GM21423 (cell line): ENCODE results near the gene GALR2.
"Not testable (repeated sequence)": the region's sequence is repeated elsewhere in the genome, so short reads cannot be mapped to it uniquely, and the experiment has no call there.

Source experiments
- ATAC-seq: cut with Tn5 transposase; IDR thresholded peaks from one replicate; pipeline ENCODE4 v1.9.1; 2021; ENCODE audit warnings: mild to moderate bottlenecking, moderate library complexity; ENCODE audit not compliant: unreplicated experiment

GALR2 gene, protein sequence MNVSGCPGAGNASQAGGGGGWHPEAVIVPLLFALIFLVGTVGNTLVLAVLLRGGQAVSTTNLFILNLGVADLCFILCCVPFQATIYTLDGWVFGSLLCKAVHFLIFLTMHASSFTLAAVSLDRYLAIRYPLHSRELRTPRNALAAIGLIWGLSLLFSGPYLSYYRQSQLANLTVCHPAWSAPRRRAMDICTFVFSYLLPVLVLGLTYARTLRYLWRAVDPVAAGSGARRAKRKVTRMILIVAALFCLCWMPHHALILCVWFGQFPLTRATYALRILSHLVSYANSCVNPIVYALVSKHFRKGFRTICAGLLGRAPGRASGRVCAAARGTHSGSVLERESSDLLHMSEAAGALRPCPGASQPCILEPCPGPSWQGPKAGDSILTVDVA

DNA sequence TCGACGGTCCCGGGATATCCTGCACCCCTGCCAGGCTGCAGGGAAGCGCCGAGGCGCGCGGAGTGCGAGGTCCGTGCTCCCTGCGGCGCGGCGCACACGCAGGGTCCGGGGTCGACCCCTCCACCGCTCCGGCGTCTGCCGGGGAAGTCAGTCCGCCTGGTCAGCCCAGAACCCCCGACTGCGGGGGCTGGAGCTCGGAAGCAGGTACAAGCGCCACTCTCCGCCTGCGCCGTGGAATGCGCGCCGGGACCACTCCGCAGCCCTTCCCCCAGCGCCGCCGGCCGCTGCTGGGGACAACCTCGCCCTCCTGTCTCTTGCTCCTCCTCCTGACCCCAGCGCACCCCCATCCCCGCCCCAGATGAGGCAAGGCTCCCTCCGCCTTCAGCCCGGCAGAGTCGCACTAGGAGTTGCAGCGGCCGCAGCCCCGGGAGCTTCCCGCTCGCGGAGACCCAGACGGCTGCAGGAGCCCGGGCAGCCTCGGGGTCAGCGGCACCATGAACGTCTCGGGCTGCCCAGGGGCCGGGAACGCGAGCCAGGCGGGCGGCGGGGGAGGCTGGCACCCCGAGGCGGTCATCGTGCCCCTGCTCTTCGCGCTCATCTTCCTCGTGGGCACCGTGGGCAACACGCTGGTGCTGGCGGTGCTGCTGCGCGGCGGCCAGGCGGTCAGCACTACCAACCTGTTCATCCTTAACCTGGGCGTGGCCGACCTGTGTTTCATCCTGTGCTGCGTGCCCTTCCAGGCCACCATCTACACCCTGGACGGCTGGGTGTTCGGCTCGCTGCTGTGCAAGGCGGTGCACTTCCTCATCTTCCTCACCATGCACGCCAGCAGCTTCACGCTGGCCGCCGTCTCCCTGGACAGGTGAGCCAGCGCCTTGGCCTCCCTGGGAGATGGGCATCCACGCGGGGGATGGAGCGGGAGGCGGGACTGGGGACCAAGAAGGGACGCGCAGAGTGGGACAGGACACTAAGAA is at the start of gene GALR2:
Gene GALR2, plus strand, starts transcription at position 392 of the 974 bp plus-strand sequence. Its CDS starts 103 bp downstream, at position 495.
- ATAC-seq: no peak

DNA sequence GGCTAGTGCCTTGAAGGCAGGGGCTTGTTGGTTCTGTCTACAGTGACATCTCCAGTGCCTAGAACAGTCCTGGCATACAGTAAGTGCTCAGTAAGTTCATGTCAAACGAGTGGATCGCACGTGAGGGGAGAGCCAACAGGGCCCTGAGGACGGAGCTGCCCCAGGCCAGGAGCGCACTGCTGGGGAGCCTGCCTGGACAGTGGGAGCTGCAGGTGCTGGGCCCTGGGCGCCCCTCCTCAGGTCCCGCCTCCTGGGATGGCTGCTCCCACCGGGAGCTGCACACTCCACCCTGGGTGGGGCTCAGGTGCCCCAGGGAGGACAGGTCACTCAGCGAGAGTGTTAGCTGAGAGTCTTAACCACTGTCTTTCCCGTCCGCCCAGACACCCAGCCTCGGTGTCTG is 49.3 kb upstream of the GALR2 start:
- ATAC-seq: no peak

DNA sequence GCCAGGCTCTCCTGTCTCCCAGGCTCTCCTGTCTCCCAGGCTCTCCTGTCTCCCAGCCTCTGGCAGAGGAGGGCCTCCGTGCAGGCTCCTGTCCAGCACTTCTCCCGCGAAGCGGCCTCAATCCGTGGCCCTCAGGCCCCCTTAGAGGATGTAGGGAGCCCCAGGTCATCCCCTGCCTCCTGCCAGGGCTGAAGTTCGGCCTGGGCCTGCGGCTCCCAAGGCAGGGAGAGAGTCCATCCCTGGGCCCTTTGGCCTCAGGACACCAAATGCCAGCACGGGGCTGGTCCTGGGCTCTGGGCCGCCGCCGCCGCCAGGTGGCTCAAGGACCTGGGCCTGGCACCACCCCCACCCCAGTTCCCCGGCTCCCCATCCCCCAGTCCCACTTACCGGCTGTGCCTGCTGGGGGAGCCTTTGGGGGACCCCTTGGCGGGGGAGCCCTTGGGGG is 47.8 kb upstream of the GALR2 start:
- no peak for ATAC-seq

DNA sequence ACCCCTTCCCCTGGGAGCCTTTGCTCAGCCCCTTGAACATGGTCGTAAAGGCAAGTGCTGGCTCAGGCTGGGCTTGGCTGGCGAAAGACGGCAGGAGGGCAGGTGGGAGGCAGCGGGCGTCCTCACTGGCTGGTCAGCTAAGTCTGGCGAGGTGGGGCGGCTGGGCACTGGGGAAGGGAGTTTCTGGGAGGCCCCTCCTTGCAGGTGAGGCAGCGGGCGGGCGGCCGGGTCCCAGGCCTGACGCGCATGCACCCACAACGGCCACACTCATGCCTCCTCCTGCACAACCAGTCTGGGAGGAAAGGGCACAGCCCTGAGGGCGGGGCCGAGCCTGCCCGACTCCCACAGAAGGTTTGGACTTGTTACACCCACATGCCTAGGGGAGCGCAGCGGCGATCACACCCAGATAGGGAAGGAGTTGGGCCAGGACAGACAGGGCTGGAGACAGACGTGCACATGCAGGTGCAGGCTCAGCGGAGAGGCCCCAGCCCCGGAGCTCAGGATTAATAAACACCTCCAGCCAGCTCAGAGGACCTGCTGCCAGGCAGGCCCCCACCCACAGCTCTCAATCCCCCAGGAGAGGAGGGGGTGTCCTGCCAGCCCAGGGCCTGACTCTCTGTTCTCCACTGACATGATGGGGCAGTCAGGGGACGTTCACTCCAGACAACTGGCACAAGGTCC is 47.3 kb upstream of the GALR2 start, which contains the start of gene EVPL:
Gene EVPL, minus strand, starts transcription at position 148 of the 681 bp plus-strand sequence. Its CDS starts 108 bp downstream, at position 40.
- ATAC-seq: no peak

DNA sequence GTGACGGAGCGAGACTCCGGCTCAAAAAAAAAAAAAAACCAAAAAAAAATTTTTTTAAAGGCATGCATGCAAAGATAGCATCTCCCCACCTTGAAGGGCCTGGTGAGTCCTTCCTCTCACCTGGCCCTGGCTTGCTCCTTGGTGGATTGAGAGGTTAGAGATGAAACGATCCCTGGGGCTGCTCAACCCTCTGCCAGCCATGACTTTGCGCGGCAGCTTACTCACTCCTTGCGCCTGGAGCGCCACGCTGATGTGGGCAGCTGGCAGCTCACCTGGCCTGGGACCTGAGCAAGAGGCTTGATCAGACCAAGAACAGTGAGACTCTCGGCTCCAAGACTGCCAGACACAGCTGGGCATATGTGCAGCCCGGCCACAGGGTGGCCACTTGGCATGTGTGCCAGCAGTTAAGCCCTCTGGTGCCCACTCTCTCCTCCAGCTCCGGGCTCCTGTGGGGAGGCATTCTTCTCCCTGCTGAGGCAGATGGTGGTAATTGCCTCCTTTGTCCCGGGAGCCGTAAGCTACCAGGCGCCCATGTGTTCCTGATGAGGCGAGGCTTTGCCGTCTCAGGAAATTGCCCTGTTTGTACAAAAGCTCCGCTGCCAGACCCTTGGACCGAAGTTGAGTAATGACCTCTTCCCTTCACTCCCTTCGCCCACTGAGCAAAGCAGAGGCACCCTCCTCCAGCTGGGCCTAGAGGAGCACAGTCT is 42.4 kb upstream of the GALR2 start:
- ATAC-seq: no peak

DNA sequence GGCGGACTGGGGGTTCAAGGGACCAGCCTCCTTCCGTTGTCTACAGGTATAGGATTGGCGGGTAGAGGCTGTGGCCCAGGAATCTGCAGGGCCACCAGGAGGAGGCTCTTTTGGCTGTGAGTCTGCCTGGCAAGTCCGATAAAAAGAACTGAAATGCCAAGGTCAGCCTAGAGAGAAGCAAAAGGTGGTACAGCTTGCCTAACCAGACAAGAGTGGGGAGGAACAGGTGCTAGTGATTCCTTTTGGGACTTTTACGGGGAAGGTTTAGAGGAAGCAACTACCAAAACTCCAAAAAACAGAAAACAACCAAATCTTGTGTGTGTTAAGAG is 41.8 kb upstream of the GALR2 start:
- ATAC-seq: no peak

DNA sequence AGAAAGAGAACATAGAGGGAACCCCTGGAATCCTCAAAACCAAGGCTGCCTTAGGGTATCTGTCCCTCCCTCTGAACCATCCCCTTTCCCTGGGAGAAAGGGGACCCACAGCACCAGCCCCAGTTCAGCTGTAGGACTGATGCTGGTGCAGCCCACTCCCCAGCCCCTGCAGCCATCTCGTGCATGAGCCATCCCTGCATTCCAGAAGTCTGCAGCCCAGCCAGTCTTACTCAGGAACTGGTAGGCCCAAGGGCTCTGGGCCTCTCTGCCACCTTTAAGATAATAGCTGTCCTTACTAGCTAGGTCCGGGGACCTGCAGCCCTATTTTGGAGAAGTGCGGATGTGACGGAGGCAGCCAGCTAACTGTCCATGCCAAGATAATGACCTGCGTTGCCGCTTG is 41.4 kb upstream of the GALR2 start:
- ATAC-seq: no peak

DNA sequence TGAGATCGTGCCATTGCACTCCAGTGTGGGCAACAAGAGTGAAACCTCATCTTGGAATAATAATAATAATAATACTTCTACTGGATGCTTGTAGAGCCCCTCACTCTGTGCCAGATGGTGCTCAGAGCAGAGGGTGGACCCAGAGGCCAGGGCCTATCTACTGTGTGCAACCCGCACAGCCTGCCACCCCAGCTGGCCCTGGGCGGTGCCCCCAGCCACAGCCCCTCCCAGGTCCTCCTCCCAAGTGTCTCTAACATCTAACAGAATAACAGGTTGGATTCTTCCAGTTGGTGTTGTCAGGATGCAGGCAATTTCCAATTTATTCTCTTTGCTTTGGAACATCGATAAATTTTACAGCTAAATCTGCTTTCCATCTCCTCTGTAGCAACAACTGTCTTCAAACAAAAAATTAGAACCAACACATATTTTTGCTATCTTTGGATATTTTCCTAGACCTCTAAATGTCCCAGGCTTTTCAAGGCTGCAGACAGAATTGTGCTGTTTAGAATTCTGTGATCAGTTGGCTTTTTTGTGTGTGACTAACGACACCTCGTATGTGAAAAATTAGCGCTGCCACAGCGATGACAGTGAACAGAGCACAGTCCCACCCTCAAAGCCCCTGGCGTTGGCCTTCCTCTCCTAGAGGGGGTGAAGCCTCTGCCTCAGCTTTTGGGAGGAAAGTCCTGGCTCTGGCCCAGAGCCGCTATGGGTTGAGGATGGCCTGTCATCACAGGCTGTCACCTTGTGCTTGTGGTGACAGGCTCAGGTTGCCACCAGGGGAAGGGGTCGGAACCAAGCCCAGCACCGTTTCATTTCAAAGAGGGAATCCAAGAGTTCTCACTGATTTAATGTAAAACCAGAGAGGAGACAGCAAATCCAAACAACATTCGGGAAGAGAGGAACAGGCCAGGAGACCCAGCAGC is 39.9 kb upstream of the GALR2 start:
- no peak for ATAC-seq

DNA sequence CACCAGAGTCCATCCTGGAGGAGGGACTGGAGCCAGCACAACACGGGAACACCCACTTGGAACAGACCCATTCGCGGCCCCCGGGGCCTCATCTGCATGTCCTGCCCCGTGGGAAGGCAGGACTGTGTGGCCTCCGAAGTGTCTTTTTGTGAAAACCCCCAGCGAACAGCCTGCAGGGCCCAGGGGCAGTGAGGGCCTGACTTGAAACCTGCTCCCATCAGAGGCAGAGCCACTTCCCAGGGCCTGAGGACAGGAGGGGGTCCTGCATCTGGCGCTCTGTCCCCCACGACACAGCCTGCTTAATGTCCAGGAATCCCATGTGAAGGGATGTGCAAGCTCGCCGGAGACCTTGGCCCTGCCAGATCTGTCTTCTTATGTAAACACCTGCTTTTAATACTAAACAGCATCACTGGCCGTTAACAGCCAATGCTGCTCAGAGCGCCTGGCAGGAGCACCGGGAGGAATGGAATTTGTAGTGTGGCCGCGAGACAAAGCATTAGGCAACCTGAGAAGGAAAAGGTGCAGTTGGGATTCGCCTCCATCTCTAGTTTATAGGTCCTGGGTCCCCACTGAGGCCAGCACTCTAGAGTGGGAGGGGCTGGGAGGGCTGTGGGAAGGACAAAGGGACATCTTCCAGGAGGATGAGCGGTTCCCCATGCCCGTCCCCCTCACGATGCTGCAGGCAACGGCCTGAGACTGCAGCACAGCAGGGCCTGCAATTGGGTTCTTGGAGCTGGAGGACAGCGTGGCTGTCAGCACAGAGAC is 37.9 kb upstream of the GALR2 start:
- no peak for ATAC-seq

DNA sequence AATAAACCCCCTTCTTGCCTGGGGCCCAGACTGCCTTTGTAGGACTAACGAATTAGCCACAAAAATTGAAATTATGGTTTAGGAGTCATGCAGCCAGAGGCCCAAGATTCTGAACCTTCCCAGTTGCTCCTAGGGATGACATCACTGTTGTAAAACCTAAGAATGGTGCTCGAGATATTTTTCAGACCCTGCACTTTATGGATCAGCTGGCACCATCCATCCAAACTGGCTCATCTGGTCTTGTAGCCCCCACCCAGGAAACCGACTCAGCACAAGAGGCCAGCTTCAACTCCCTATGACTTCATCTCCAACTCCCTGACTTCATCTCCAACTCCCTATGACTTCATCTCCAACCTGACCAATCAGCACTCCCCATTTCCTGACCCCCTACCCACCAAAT is 36.5 kb upstream of the GALR2 start:
- no peak for ATAC-seq

DNA sequence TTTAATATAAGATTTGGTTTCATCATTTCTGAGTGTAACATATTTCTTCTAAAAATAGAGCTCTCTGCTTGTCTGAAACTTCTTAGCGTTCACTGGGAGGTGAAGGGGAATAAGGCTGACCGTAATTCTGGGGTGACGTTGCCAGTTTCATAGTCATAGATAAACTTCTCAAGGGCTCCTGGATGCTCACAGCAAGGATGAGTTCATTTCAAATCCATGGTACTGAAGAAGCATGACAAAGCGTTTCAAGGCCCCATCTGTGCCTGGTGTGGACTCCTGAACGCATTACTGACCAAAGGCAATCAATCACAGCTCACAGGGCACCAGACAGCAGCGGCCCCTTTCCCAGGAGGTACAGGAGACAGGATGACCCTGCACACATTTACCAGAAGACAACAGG is 35.5 kb upstream of the GALR2 start:
- no peak for ATAC-seq

DNA sequence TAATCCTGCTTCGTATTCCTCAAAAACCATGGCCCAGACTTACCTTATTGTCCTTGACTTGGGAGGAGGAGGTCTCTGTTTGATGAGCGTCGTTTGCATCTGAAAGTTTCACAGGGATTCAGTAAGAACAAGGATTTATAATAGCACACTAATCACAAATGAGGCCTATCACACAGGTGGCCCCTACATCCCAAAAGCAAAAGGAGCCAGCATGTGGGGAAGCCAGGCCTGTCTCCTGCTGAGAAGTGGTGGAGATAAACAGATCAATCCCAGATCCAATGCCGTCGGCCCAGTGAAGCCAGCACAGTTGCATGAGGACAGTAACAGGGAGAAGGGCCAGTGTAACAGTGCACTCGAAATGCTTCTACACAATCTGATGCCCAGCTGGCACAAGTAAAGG is 34.2 kb upstream of the GALR2 start:
- no peak for ATAC-seq

DNA sequence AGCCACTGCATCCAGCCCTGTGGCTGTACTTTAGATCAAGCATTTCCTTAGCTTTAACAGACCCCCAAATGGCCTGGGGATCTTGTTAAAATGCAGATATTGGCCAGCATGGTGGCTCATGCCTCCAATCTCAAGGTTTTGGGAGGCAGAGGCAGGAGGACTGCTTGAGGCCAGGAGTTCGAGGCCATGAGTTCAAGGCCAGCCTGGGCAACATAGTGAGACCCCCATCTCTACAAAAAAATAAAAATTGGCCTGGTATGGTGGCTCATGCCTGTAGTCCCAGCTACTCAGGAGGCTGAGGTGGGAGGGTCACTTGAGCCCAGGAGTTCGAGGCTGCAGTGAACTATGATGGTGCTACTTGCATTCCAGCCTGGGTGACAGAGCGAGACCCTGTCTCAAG is 31.7 kb upstream of the GALR2 start:
- not testable (repeated sequence) for ATAC-seq

DNA sequence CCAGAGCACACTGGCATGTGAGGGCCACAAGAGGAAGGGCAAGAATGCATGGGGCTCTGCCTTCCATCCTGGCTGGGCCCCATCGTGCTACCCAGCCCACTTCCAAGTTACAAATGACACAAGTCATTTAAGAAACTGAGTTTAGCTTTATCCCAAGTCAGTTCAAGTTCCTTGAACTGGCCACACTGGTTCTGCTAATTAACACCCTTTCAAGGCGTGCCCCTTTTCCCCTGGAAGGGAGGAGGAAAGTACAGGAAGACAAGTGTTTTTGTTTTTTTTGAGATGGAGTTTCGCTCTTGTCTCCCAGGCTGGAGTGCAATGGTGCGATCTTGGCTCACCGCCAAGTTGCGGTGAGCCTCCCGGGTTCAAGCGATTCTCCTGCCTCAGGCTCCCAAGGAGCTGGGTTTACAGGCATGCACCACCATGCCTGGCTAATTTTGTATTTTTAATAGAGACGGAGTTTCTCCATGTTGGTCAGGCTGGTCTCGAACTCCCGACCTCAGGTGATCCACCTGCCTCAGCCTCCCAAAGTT is 30.0 kb upstream of the GALR2 start:
- ATAC-seq: not testable (repeated sequence)

DNA sequence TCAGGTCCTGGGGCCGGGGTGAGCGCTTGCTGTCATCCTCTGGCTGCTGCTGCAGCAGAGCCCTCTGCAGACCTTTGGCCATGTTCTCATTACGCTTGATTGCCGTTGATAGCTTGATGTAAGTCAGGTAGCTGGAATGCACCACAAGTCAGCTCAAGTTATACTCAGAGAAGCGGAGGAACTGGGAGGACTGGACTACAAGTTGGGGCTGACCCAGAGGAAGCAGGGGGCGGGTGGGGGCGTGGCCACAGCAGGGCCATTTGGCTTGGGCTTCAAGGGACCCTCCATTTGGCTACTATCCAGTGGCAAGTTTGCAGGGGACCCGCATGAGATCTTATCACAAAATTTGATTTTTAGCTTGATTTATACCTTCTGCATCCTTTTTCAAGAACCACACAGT is 28.5 kb upstream of the GALR2 start:
- ATAC-seq: no peak

DNA sequence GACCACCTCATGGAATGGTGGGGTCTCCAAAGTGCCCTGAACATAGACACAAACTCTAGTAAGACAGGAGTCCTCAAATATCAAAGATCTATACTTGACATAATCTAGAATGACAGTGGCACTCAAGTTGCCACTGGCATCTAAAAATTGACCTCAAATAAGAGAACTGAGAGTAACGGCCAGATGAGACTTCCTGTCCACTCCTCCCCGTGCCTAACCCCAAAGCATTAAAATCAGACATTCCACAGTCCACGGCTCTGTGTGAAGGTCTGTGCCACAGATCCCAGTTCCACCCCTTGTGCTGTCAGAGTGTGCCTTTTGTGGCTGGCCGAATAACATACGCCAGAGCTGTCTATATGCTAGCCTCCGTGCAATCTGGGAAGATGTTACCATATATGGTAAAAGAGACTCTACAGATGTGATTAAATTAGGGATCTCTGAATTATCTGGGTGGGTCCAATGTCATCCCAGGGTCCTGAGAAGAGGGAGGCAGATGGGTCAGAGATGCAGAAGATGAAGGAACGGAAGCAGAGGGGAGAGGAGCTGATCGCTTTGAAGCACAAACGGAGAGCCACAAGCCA is 26.5 kb upstream of the GALR2 start:
- no peak for ATAC-seq

DNA sequence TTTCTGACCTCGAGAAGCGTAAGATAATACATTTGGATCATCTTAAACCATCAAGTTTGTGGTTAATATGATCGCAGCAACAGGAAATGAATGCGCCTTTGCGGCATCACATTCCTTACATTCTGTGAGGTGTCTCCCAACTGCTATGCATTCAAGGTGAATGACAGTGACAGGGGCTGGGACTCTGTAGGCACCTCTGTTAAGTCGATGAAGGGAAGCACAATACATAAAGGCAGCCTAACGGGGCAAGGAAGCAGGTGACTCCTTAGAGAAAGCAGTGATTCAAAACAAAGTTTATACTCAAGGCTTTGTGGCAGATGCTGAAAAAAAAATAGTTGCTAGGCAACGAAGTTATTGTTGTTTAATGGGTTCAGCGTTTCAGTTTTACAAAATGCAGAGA is 25.9 kb upstream of the GALR2 start:
- ATAC-seq: no peak

DNA sequence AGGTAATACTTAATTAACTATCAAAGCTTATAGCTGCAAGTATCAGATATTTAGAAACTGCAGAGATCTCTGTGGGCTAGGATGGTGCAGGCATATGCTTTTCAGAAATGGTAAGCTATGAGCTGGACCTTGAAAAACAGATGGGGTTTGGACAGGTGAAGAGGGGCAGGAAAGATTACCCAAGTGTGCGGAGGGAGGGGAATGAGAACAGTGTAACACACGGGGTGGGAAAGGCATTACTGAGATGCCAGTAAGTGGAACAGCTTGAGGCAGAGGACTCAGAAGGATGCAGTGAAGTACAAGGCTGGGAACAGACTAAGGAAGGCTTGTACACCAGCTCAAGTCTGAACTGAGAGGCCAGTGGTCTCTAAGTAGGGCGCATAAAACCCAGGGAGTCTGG is 25.3 kb upstream of the GALR2 start:
- no peak for ATAC-seq
